ENCODE data around the gene IPO11.

IPO11 gene

DNA sequence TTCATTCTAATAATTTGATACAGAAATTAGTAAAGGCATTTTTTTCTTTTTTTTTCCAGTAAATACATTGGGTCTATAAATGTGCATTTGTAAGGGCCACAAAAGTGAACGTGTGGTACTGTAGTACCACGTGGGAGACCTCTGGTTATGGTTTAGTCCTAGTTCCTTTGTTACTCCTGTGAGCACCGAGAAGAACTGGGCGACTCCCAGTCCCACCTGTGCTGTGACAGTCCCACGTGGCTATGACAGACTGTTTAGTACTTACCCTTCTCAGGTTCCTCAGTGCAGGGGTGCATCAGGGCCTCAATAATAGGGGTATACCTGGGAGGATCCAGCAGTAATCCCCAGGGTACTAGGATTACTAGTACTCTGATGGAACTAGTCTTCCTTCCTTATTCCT, 215.3 kb downstream of the IPO11 start:
- Histone ChIP-seq H3K4me3 (ENCODE audit: low read depth in 1 of 2, low read length in 2 of 2) (no peak overlapping the region), H3K27me3 (ENCODE audit: control insufficient read depth in 1 of 2, insufficient read depth in 2 of 2, low read length in 2 of 2) (no peaks in the 10 kb centered on the region), H3K27ac (ENCODE audit: low read depth, low read length) (no peak overlapping the region), H3K9me3 (ENCODE audit: low read length) (no peaks in the 10 kb centered on the region), H3K36me3 (ENCODE audit: insufficient read depth, low read length) (peaks cover 4% of the 10 kb centered on the region), H3K9ac (ENCODE audit: low read length) (no peak overlapping the region), H3K4me1 (ENCODE audit: insufficient read depth, low read length) (no peaks in the 10 kb centered on the region)

DNA sequence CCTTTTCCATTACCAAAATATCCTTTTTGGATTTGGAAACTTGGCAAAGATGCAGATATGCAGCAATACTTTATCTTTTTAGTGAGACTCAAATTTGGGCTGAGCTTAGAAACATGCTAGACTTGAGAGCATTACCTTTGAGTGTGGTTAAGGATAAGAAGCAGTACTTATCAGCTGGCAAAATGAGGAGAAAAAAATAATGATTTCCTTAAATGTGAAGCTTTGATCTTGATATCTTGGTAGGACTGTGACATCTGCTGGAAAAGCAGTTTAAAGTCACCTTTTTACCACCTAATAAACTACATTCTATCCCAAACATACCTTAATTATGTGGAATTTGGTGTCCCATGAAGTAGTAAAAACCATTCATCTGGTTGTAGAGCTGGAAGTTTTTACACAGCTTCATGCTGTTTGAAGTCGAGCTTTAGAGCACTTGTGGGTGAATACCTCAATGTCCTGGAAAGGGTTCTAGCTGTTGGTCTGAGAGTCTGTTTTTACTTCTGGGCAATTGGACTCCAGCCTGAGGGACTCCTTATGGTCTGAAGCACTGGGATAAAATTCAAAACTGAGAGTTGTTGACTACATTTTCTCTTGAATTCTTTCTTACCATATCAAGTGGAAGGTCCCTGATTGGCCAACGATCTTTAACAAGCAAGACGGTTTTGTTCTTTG, 219.5 kb downstream of the IPO11 start:
- no peak overlapping the region for H3K27ac ChIP-seq (ENCODE audit: low read depth, low read length)
- no peaks in the 10 kb centered on the region for H3K27me3 ChIP-seq (ENCODE audit: control insufficient read depth in 1 of 2, insufficient read depth in 2 of 2, low read length in 2 of 2)
- no peaks in the 10 kb centered on the region for H3K9me3 ChIP-seq (ENCODE audit: low read length)
- H3K4me1 ChIP-seq (ENCODE audit: insufficient read depth, low read length) = no peaks in the 10 kb centered on the region
- H3K36me3 ChIP-seq (ENCODE audit: insufficient read depth, low read length) = no peaks in the 10 kb centered on the region
- no peak overlapping the region for H3K9ac ChIP-seq (ENCODE audit: low read length)
- no peak overlapping the region for H3K4me3 ChIP-seq (ENCODE audit: low read depth in 1 of 2, low read length in 2 of 2)

DNA sequence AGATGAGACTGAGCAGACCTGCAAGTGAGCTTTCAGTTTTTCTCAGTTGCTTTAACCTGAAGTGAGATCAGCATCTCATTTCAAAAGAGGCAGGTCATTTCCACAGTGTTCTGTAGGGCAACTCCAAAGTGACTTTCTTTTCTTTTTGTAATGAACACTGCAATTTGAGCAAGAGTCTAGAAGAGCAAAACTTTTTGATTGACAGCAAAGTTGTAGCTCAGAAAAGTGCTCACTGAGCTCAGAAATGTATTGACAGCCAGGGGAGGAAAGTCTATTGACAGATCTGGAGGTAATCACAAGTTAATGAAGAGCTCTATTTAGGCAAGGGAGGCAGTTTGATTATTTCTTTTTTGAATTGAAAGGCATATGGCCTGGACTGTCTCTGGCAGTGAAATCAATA, 220.7 kb downstream of the IPO11 start:
- no peaks in the 10 kb centered on the region for H3K9me3 ChIP-seq (ENCODE audit: low read length)
- H3K27me3 ChIP-seq (ENCODE audit: control insufficient read depth in 1 of 2, insufficient read depth in 2 of 2, low read length in 2 of 2) = no peaks in the 10 kb centered on the region

DNA sequence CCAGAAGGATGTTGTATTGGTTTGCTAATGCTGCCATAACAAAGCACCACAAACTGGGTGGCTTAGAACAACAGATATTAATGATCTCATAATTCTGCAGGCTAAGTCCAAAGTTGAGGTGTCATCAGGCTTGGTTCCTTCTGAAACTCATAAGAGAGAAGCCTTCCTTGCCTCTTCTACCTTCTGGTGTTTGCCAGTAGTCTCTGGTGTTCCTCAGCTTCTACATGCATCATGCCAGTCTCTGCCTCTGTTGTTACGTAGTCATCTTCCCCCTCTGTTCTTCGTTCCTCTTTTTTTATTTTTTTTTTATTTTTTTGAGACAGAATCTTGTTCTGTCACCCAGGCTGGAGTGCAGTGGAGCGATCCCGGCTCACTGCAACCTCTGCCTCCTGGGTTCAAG, 227.9 kb downstream of the IPO11 start:
- Histone ChIP-seq H3K27me3 (ENCODE audit: control insufficient read depth in 1 of 2, insufficient read depth in 2 of 2, low read length in 2 of 2) (no peaks in the 10 kb centered on the region), H3K4me1 (ENCODE audit: insufficient read depth, low read length) (no peaks in the 10 kb centered on the region), H3K9ac (ENCODE audit: low read length) (no peak overlapping the region), H3K4me3 (ENCODE audit: low read depth in 1 of 2, low read length in 2 of 2) (no peak overlapping the region), H3K36me3 (ENCODE audit: insufficient read depth, low read length) (no peaks in the 10 kb centered on the region), H3K27ac (ENCODE audit: low read depth, low read length) (no peak overlapping the region), H3K9me3 (ENCODE audit: low read length) (no peaks in the 10 kb centered on the region)

More for the DNA sequence above, 220.7 kb downstream of the IPO11 start:
- no peak overlapping the region for H3K4me3 ChIP-seq (ENCODE audit: low read depth in 1 of 2, low read length in 2 of 2)
- no peak overlapping the region for H3K9ac ChIP-seq (ENCODE audit: low read length)
- H3K36me3 ChIP-seq (ENCODE audit: insufficient read depth, low read length) = no peaks in the 10 kb centered on the region
- H3K27ac ChIP-seq (ENCODE audit: low read depth, low read length) = no peak overlapping the region
- no peaks in the 10 kb centered on the region for H3K4me1 ChIP-seq (ENCODE audit: insufficient read depth, low read length)

DNA sequence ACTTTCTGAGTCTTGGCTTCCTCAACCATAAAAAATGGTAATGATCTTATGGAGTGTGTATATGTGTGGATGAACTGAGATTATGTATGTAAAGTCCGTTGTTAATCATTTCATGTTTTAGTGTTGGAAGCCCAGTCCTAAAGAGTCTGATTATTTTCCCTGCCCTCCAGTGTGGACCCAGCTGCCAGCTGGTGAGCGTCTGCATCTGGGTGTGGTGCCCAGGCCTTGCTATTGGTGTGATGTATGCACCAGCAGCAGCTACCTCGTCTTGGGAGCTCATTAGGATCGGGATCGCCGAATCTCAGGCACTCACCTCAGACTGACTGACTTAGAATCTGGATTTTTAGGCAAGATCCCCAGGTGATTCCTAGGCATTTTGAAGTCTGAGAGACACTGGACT, 229.9 kb downstream of the IPO11 start:
- Histone ChIP-seq H3K27me3 (ENCODE audit: control insufficient read depth in 1 of 2, insufficient read depth in 2 of 2, low read length in 2 of 2) (no peaks in the 10 kb centered on the region), H3K4me1 (ENCODE audit: insufficient read depth, low read length) (no peaks in the 10 kb centered on the region), H3K27ac (ENCODE audit: low read depth, low read length) (no peak overlapping the region), H3K4me3 (ENCODE audit: low read depth in 1 of 2, low read length in 2 of 2) (no peak overlapping the region), H3K9me3 (ENCODE audit: low read length) (no peaks in the 10 kb centered on the region), H3K9ac (ENCODE audit: low read length) (no peak overlapping the region), H3K36me3 (ENCODE audit: insufficient read depth, low read length) (no peaks in the 10 kb centered on the region)

DNA sequence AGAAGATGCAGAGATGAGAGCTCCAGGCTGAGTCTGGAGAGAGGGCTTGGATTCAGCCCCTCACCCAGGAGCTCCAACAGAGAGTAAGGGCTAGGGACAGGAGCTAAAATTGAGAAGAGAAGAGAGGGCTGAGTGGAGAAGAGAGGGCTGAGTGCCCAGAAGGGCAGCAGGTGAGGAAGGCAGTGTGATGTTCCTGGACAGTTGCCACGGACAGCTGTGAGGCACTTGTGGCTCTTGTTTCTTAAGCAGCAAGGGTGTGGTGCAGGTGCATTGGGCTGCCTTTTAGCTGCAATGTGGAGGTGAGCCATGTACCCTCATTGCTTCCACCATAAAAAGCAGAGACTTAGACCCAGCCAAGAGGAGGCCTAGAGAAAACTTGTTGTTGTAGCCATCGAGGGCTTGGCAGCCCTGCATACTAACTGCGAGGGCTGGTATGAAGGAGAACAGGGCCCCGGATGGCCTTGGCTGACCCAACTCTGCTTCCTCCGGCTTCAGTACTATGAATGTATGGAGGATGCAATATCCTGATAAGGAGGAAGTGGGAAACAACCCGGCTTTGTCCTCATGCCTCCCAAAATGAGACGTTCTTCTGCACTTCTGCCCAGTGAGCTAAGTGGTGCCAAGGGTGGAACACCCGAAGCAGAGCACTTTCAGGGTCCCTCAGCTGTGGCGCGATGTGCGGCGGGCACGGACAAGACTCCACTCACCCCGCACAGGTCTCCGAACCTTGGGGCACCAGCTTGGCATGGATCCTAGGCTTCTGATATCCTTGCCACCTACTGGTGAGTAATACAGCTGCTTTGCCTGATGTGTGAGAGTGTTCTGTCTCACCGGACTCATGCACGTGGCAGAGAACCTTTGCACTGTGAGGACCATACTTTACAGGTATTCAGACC, 231.2 kb downstream of the IPO11 start:
- Histone ChIP-seq H3K9me3 (ENCODE audit: low read length) (no peaks in the 10 kb centered on the region), H3K36me3 (ENCODE audit: insufficient read depth, low read length) (no peaks in the 10 kb centered on the region), H3K9ac (ENCODE audit: low read length) (no peak overlapping the region), H3K27me3 (ENCODE audit: control insufficient read depth in 1 of 2, insufficient read depth in 2 of 2, low read length in 2 of 2) (no peaks in the 10 kb centered on the region), H3K4me1 (ENCODE audit: insufficient read depth, low read length) (no peaks in the 10 kb centered on the region), H3K4me3 (ENCODE audit: low read depth in 1 of 2, low read length in 2 of 2) (no peak overlapping the region), H3K27ac (ENCODE audit: low read depth, low read length) (no peak overlapping the region)

DNA sequence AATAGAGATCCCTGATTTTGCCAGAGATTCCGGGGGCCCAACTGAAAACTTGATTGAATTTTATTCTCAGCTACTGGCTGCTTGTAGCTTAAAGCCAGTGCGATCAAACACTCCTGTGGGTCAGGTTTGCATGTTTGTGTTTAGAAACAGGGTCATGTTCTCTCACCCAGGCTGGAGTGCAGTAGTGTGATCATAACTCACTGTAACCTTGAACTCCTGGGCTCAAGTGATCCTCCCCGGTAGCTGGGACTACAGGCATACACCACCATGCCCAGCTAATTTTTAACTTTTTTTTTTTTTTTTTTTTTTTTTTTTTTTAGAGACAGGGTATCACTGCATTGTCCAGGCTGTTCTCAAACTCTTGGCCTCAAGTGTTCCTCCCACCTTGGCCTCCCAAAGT, 232.7 kb downstream of the IPO11 start:
- Histone ChIP-seq H3K27me3 (ENCODE audit: control insufficient read depth in 1 of 2, insufficient read depth in 2 of 2, low read length in 2 of 2) (no peaks in the 10 kb centered on the region), H3K4me1 (ENCODE audit: insufficient read depth, low read length) (no peaks in the 10 kb centered on the region), H3K27ac (ENCODE audit: low read depth, low read length) (no peak overlapping the region), H3K9ac (ENCODE audit: low read length) (no peak overlapping the region), H3K9me3 (ENCODE audit: low read length) (no peaks in the 10 kb centered on the region), H3K4me3 (ENCODE audit: low read depth in 1 of 2, low read length in 2 of 2) (no peak overlapping the region), H3K36me3 (ENCODE audit: insufficient read depth, low read length) (no peaks in the 10 kb centered on the region)

DNA sequence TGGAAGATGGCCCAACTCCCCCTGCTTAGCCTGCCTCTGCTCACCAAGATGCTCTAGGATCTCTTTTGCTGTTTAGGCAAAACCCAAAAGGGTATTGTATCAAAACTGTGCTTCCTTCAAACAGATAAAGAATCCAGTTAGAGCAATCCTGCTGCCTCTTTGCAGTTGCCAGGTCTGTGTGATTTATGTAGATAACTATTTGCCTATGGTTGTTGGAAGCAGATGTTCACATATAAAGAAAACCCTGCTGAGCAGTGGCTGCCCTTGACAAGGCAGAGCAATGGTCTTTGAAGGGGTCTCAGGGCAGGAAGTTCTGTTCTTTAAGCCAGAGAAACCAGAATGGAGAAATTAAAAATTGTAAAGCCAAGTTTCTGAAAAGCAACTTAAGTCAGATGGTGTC, 234.7 kb downstream of the IPO11 start:
- Histone ChIP-seq H3K4me1 (ENCODE audit: insufficient read depth, low read length) (no peaks in the 10 kb centered on the region), H3K9ac (ENCODE audit: low read length) (no peak overlapping the region), H3K27ac (ENCODE audit: low read depth, low read length) (no peak overlapping the region), H3K36me3 (ENCODE audit: insufficient read depth, low read length) (no peaks in the 10 kb centered on the region), H3K9me3 (ENCODE audit: low read length) (no peaks in the 10 kb centered on the region), H3K4me3 (ENCODE audit: low read depth in 1 of 2, low read length in 2 of 2) (no peak overlapping the region), H3K27me3 (ENCODE audit: control insufficient read depth in 1 of 2, insufficient read depth in 2 of 2, low read length in 2 of 2) (no peaks in the 10 kb centered on the region)

DNA sequence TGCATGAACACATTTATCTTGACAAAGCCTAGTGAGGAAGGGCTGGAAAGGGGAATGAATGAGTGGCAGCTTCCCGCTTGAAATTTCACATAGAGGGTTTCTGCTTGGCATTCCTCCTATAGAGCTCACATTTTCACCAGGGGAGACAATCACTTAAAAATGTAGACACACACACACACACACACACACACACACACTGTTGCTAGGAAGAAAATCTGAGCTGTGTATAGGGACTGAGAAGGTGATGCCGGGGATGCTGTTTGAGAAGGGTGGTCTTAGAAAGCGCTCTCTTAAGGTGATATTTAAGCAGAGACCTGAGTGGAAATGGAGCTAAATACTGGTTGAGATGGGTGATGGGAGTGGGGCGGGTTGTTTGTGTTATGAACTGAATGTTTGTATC, 236.5 kb downstream of the IPO11 start:
- Histone ChIP-seq H3K4me1 (ENCODE audit: insufficient read depth, low read length) (no peaks in the 10 kb centered on the region), H3K27me3 (ENCODE audit: control insufficient read depth in 1 of 2, insufficient read depth in 2 of 2, low read length in 2 of 2) (no peaks in the 10 kb centered on the region), H3K9ac (ENCODE audit: low read length) (no peak overlapping the region), H3K27ac (ENCODE audit: low read depth, low read length) (no peak overlapping the region), H3K36me3 (ENCODE audit: insufficient read depth, low read length) (no peaks in the 10 kb centered on the region), H3K4me3 (ENCODE audit: low read depth in 1 of 2, low read length in 2 of 2) (no peak overlapping the region), H3K9me3 (ENCODE audit: low read length) (no peaks in the 10 kb centered on the region)

DNA sequence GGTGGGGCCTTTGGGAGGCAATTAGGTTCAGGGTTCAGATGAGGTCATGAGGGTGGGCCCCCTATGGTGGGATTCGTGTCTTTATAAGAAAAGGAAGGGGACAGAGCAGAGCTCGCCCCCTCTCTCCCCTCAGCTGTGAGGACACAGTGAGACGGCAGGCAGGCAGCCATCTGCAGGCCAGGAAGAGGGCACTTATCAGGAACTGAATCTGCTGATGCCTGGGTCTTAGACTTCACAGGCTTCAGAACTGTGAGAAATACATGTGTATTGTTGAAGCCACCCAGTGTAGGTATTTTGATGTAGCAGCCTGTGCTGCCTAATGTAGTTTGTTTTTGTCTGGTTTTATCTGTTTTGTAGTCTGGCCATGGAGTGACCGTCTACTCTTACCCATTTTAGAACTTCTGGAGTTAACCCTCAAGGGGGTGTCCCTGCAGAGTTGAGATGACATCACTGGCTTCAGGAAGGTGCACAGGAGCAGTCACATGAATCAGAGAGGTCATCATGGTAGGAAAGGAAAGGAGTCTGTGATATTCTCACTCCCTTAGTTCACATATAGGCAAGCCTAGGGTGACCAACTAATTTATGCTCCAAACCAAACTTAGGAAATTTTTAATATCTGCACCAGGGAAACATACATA, 237.0 kb downstream of the IPO11 start:
- Histone ChIP-seq H3K4me1 (ENCODE audit: insufficient read depth, low read length) (no peaks in the 10 kb centered on the region), H3K4me3 (ENCODE audit: low read depth in 1 of 2, low read length in 2 of 2) (no peak overlapping the region), H3K9me3 (ENCODE audit: low read length) (no peaks in the 10 kb centered on the region), H3K36me3 (ENCODE audit: insufficient read depth, low read length) (no peaks in the 10 kb centered on the region), H3K27ac (ENCODE audit: low read depth, low read length) (no peak overlapping the region), H3K27me3 (ENCODE audit: control insufficient read depth in 1 of 2, insufficient read depth in 2 of 2, low read length in 2 of 2) (no peaks in the 10 kb centered on the region), H3K9ac (ENCODE audit: low read length) (no peak overlapping the region)

DNA sequence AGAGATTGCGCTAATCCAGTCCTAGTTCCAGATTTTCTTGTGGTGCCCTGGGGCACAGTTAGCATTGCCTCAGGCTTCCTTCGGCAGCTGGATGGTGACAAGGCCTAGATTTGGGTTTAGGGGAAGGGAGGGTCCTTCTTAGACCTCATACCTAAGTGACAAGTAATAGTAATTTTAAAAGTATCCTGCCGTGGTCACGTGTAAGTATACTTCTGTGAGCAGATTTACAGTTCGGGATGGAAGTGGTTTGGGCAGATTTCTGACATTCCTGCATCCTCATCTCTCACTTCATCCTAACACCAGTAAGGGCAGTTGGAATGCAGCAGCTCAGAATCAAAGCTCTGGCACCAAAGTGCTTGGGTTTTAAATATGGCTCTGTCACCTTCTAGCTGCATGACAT, 237.6 kb downstream of the IPO11 start:
- Histone ChIP-seq H3K36me3 (ENCODE audit: insufficient read depth, low read length) (no peaks in the 10 kb centered on the region), H3K4me1 (ENCODE audit: insufficient read depth, low read length) (no peaks in the 10 kb centered on the region), H3K27me3 (ENCODE audit: control insufficient read depth in 1 of 2, insufficient read depth in 2 of 2, low read length in 2 of 2) (no peaks in the 10 kb centered on the region), H3K27ac (ENCODE audit: low read depth, low read length) (no peak overlapping the region), H3K9me3 (ENCODE audit: low read length) (no peaks in the 10 kb centered on the region), H3K4me3 (ENCODE audit: low read depth in 1 of 2, low read length in 2 of 2) (no peak overlapping the region), H3K9ac (ENCODE audit: low read length) (no peak overlapping the region)

All from muscle layer of colon (tissue), 2 donors.